ENCODE measurements around the gene DCC. TPM values are rescaled to one million over a fixed set of nuclear protein-coding genes. Genes with fewer than 3 reads are reported as not detected.

DCC gene
- total and polyA plus RNA-seq, 2 of the 8 experiments (the other 6 are each of a cell fraction or from before 2014, with no cell fraction given): 0.14 to 1.4 TPM

DNA sequence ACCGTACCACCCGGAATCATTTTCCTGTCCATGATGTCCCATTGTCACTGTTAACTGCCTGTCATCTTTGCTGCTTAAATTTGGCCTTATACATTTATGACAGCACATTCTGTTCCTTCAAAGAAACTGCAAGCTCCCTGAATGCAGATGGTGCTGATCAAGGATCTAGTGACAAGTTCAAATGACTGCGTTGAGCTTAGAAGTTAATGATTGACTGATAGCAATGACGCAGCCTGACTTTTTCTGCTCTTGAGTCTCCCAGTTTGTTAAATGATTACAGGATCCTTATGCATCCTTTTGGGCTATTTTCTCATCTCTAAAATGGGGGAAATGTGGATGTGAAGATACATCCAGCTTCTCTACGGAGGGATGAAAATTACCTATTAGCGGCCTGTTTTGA lies 159.0 kb downstream of the DCC start:
- no peak overlapping the region for H4K5ac ChIP-seq (ENCODE audit: insufficient read length, low read depth, low read length)
- H3K36me3 ChIP-seq (ENCODE audit: control insufficient read depth in 2 of 4, insufficient read depth in 4 of 4, low read length in 3 of 4): no peaks in the 10 kb centered on the region
- no peak overlapping the region for H2BK120ac ChIP-seq (replicated peaks; ENCODE audit: low read depth, low read length)
- H2BK12ac ChIP-seq (ENCODE audit: low read depth, low read length): no peak overlapping the region
- no peak overlapping the region for H2BK15ac ChIP-seq (ENCODE audit: low read length)
- H3K23me2 ChIP-seq (ENCODE audit: low read depth, low read length): peaks cover 2% of the 10 kb centered on the region; the same call in 1 of the 2 replicates
- no peaks in the 10 kb centered on the region for H3K27me3 ChIP-seq (replicated peaks in 1 of 4; ENCODE audit: control insufficient read depth in 3 of 4, extremely low read depth in 1 of 4, insufficient read depth in 3 of 4, low read length in 3 of 4)
- H3K27ac ChIP-seq (ENCODE audit: low read depth, low read length): no peak overlapping the region
- no peaks in the 10 kb centered on the region for H3K79me1 ChIP-seq (ENCODE audit: low read depth, low read length)
- no peak overlapping the region for H3K18ac ChIP-seq (ENCODE audit: extremely low read depth, low read length)
- no peak overlapping the region for H2AK5ac ChIP-seq (ENCODE audit: low read depth, low read length)
- DNase-seq (ENCODE audit: low read depth in 1 of 2, low spot score in 2 of 2) (no peak), FAIRE-seq (no peak)
- no peak overlapping the region for H3K4ac ChIP-seq (replicated peaks; ENCODE audit: insufficient read length, low read depth, low read length)
- ChIA-PET POLR2A (ENCODE audit: partially characterized antibody) (interaction anchor here (1.5 kb wide), 1 partner anchor 13 kb away, joined by 4 read pairs; no protein-coding TSS in a partner anchor), CTCF (ENCODE audit: partially characterized antibody) (interaction anchor here (0.9 kb wide), 1 partner anchor 21 kb away, joined by 3 read pairs; no protein-coding TSS in a partner anchor)
- H3K4me3 ChIP-seq (ENCODE audit: extremely low read depth in 1 of 4, insufficient read depth in 2 of 4, low read depth in 3 of 4, low read length in 4 of 4): no peak overlapping the region
- H3K79me2 ChIP-seq (ENCODE audit: control insufficient read depth in 1 of 2, insufficient read depth in 2 of 2, low read length in 2 of 2): no peaks in the 10 kb centered on the region
- H4K20me1 ChIP-seq (replicated peaks in 1 of 2; ENCODE audit: control insufficient read depth in 1 of 2, insufficient read depth in 2 of 2, low read length in 2 of 2): no peaks in the 10 kb centered on the region
- H3K56ac ChIP-seq (replicated peaks; ENCODE audit: insufficient read length, low read depth, low read length): no peak overlapping the region
- no peak overlapping the region for H3K23ac ChIP-seq (ENCODE audit: insufficient read length)
- 80% methylated on average over 6 of the region's 6 CpGs; no CpG with 5 or more reads in 1 of the 2 experiments for WGBS, 2 experiments (ENCODE audit: extremely low coverage in 1 of 2, insufficient coverage in 1 of 2, insufficient read length in 1 of 2, insufficient replicate concordance in 2 of 2, low coverage in 1 of 2, low lambda C conversion rate in 2 of 2, missing lambda C conversion rate in 1 of 2)
- H3K4me1 ChIP-seq (replicated peaks in 1 of 4; ENCODE audit: control insufficient read depth in 3 of 4, insufficient read depth in 4 of 4, low read length in 3 of 4): no peaks in the 10 kb centered on the region
- no peak overlapping the region for H3K9ac ChIP-seq (replicated peaks in 1 of 4; ENCODE audit: extremely low read depth in 1 of 4, low read depth in 3 of 4, low read length in 3 of 4)
- no peak overlapping the region for H2AFZ ChIP-seq (ENCODE audit: low read length)
- no peak overlapping the region for H2BK5ac ChIP-seq (ENCODE audit: low read depth, low read length)
- H4K8ac ChIP-seq (ENCODE audit: extremely low read depth, insufficient read depth, low read length): no peak overlapping the region
- TF ChIP-seq FOSL1 (IDR thresholded peaks at IDR 0.05; ENCODE audit: insufficient read depth, low read depth, low read length) (no peak), HDAC2 (IDR thresholded peaks at IDR 0.05; ENCODE audit: borderline replicate concordance in 1 of 2, low read depth in 2 of 2, low read length in 2 of 2) (no peak)
- no peak overlapping the region for H3K4me2 ChIP-seq (ENCODE audit: insufficient read depth in 1 of 2, low read depth in 2 of 2, low read length in 2 of 2)
- no peak overlapping the region for H4K91ac ChIP-seq (replicated peaks; ENCODE audit: insufficient read length, low read length)
- no peak overlapping the region for H3K14ac ChIP-seq (ENCODE audit: insufficient read length)
- H2BK20ac ChIP-seq (ENCODE audit: low read length): no peak overlapping the region
- 0 out of 4 replicates have a peak, but pooled peaks cover 0 to 4% of the 10 kb centered on the region in 2 experiments for H3K9me3 ChIP-seq (ENCODE audit: insufficient read depth in 2 of 2, low read depth in 1 of 2, low read length in 1 of 2)

Measured in H1 (cell line).